Mesodermal cell (in vitro differentiated cells): ENCODE measurements around the gene OTULINL.

ENCODE experiments used
- H3K27ac ChIP-seq: 2 replicates; pipeline ENCODE4 v1.7.0; 2013; ENCODE audit warnings: mild to moderate bottlenecking, low read depth, low read length, moderate library complexity; ENCODE audit not compliant: severe bottlenecking
- H3K36me3 ChIP-seq: 2 replicates; pipeline ENCODE4 v1.7.1; 2013; ENCODE audit warnings: mild to moderate bottlenecking, low read length, moderate library complexity; ENCODE audit not compliant: control insufficient read depth, insufficient read depth
- H3K4me1 ChIP-seq: one replicate; pipeline ENCODE4 v1.7.1; 2013; ENCODE audit warnings: mild to moderate bottlenecking, low read length; ENCODE audit not compliant: insufficient read depth, control insufficient read depth, poor library complexity, severe bottlenecking
- H3K4me3 ChIP-seq: 2 replicates; pipeline ENCODE4 v1.7.0; 2013; ENCODE audit warnings: low read length, control low read depth, mild to moderate bottlenecking; ENCODE audit not compliant: insufficient read depth, poor library complexity, severe bottlenecking; ENCODE audit errors: extremely low read depth
- H3K9me3 ChIP-seq: 2 replicates; pipeline ENCODE4 v1.7.1; 2013; ENCODE audit warnings: mild to moderate bottlenecking, low read length, moderate library complexity; ENCODE audit not compliant: control insufficient read depth
- WGBS, 2 experiments: methylation state at CpG; one replicate each; pipeline ENCODE4 v1.1.5; 2013; ENCODE audit warnings: missing lambda C conversion rate in 2 of 2; ENCODE audit not compliant: insufficient coverage in 2 of 2; 5-methylcytosine and 5-hydroxymethylcytosine counted together

The OTULINL gene

GRCh38 chr5:14577079-14577725 is 4.4 kb upstream of the OTULINL start:
- Histone ChIP-seq H3K4me3 (no peak overlapping the region), H3K9me3 (no peaks in the 10 kb centered on the region), H3K36me3 (no peaks in the 10 kb centered on the region), H3K27ac (no peak overlapping the region), H3K4me1 (no peaks in the 10 kb centered on the region)
- 88 to 96% methylated on average over 28 to 40 of the region's 40 CpGs for WGBS, 2 experiments

GRCh38 chr5:14577971-14578370 is 3.6 kb upstream of the OTULINL start:
- Histone ChIP-seq H3K36me3 (no peaks in the 10 kb centered on the region), H3K4me1 (no peaks in the 10 kb centered on the region), H3K27ac (no peak overlapping the region), H3K9me3 (no peaks in the 10 kb centered on the region), H3K4me3 (no peak overlapping the region)
- WGBS, 2 experiments: 92 to 95% methylated on average over 2 to 4 of the region's 4 CpGs

GRCh38 chr5:14579246-14579645 is 2.3 kb upstream of the OTULINL start:
- Histone ChIP-seq H3K36me3 (no peaks in the 10 kb centered on the region), H3K9me3 (no peaks in the 10 kb centered on the region), H3K4me3 (no peak overlapping the region), H3K4me1 (no peaks in the 10 kb centered on the region), H3K27ac (no peak overlapping the region)
- WGBS, 2 experiments: 79 to 90% methylated on average over 4 of the region's 7 CpGs

GRCh38 chr5:14579731-14580397 is 1.7 kb upstream of the OTULINL start:
- Histone ChIP-seq H3K27ac (no peak overlapping the region), H3K4me1 (no peaks in the 10 kb centered on the region), H3K36me3 (no peaks in the 10 kb centered on the region), H3K4me3 (no peak overlapping the region), H3K9me3 (no peaks in the 10 kb centered on the region)
- WGBS, 2 experiments: 100% methylated on average over 1 of the region's 4 CpGs; no CpG with 5 or more reads in 1 of the 2 experiments

- 93 to 100% methylated on average over 3 of the region's 6 CpGs for WGBS, 2 experiments
- H3K9me3 ChIP-seq: peaks cover 3% of the 10 kb centered on the region
- no peak overlapping the region for H3K27ac ChIP-seq
- no peaks in the 10 kb centered on the region for H3K36me3 ChIP-seq
- no peak overlapping the region for H3K4me3 ChIP-seq
- H3K4me1 ChIP-seq: no peaks in the 10 kb centered on the region
Observed at GRCh38 chr5:14580398-14581034, 1.1 kb upstream of the OTULINL start.

- H3K4me1 ChIP-seq: no peaks in the 10 kb centered on the region
- no peak overlapping the region for H3K27ac ChIP-seq
- 5 to 8% methylated on average over 68 to 73 of the region's 86 CpGs for WGBS, 2 experiments
Observed at GRCh38 chr5:14581891-14582796, 552 bp downstream of the OTULINL start.

GRCh38 chr5:14582797-14583137 is 1.2 kb downstream of the OTULINL start:
- WGBS, 2 experiments: 46% methylated on average over 7 of the region's 9 CpGs; no CpG with 5 or more reads in 1 of the 2 experiments
- Histone ChIP-seq H3K9me3 (peaks cover 3% of the 10 kb centered on the region), H3K4me3 (no peak overlapping the region), H3K36me3 (no peaks in the 10 kb centered on the region), H3K27ac (no peak overlapping the region), H3K4me1 (no peaks in the 10 kb centered on the region)

More at GRCh38 chr5:14581891-14582796, 552 bp downstream of the OTULINL start:
- Histone ChIP-seq H3K9me3 (peaks cover 3% of the 10 kb centered on the region), H3K36me3 (no peaks in the 10 kb centered on the region), H3K4me3 (peak overlapping the region; percentile 66)

GRCh38 chr5:14584848-14585247 is 3.3 kb downstream of the OTULINL start:
- H3K9me3 ChIP-seq: peaks cover 3% of the 10 kb centered on the region
- no peaks in the 10 kb centered on the region for H3K36me3 ChIP-seq
- H3K27ac ChIP-seq: no peak overlapping the region
- H3K4me3 ChIP-seq: no peak overlapping the region
- WGBS, 2 experiments: 93 to 99% methylated on average over 5 to 6 of the region's 7 CpGs
- H3K4me1 ChIP-seq: no peaks in the 10 kb centered on the region

GRCh38 chr5:14587150-14587549 is 5.6 kb downstream of the OTULINL start:
- Histone ChIP-seq H3K36me3 (no peaks in the 10 kb centered on the region), H3K9me3 (peaks cover 3% of the 10 kb centered on the region), H3K4me1 (no peaks in the 10 kb centered on the region), H3K4me3 (no peak overlapping the region), H3K27ac (no peak overlapping the region)
- 87 to 93% methylated on average over 6 of the region's 6 CpGs for WGBS, 2 experiments

GRCh38 chr5:14588145-14588544 is 6.6 kb downstream of the OTULINL start:
- WGBS, 2 experiments: no CpG with 5 or more reads among the region's 2 CpGs
- no peaks in the 10 kb centered on the region for H3K36me3 ChIP-seq
- peaks cover 3% of the 10 kb centered on the region for H3K9me3 ChIP-seq
- H3K27ac ChIP-seq: no peak overlapping the region
- no peak overlapping the region for H3K4me3 ChIP-seq
- peaks cover 5% of the 10 kb centered on the region for H3K4me1 ChIP-seq
